DMS79 (cell line): ENCODE measurements around the gene KXD1.

Source experiments
- DNase-seq: peaks from one replicate; lab custom pipeline; 2025; lab: John Stamatoyannopoulos, UW

KXD1 gene

DNA sequence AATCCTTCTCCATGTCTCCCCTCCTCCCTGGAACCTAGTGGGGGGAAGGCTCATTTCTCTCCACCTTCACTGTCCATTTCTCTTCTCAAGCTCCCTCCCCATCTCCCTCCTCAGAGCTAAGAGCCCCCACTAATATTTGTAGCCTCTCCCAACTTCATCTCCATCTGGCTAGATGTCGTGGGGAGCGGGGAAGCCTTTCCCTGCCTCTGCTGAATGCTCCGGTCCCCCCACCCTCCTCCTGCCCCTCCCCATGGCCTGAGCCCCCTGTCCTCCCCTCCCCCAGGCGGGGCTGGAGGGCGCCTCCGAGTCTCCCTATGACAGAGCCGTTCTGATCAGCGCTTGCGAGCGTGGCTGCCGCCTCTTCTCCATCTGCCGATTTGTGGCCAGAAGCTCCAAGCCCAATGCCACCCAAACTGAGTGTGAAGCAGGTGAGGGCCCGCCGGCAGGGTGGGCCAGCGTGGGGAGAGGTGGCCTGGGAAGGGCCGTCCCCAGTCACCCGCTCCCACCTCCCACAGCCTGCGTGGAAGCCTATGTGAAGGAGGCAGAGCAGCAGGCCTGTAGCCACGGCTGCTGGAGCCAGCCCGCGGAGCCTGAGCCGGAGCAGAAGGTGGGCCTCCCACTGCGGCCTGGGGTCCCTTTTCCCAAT, 56.0 kb downstream of the KXD1 start:
- DNase-seq = no peak

GRCh38 chr19:18616023-18616422, 58.4 kb downstream of the KXD1 start:
- no peak for DNase-seq

DNA sequence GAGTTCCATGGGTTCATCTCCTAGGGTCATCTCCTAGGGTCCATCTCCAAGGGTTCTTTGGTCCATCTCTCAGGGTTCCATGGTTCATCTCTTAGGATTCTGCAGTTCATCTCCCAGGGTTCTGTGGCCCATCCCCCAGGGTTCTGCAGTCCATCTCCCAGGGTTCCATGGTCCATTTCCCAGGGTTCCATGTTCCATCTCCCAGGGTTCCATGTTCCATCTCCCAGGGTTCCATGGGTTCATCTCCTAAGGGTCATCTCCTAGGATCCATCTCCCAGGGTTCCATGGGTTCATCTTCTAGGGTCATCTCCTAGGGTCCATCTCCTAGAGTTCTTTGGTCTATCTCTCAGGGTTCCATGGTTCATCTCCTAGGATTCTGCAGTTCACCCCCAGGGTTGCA, 59.9 kb downstream of the KXD1 start:
- DNase-seq = no peak

GRCh38 chr19:18618236-18618635, 60.6 kb downstream of the KXD1 start:
- DNase-seq = no peak
